Caco-2 (cell line): ENCODE data around the gene TTLL9. TPM values are rescaled to one million over a fixed set of nuclear protein-coding genes. Genes with fewer than 3 reads are reported as not detected.

ENCODE experiments used
- BruUV-seq: library from RNA; stranded (reverse); fragments of 400-500 nt; replicated peaks from 2 replicates; lab custom pipeline; 2021; lab: Mats Ljungman, UMichigan
- CTCF ChIA-PET: fragments of 300-600 bp; sonication (Branson Sonifier 250); formaldehyde crosslinking; loops from one replicate; lab custom pipeline; 2022; ENCODE audit warnings: antibody characterized with exemption; lab: Charles Lee
- POLR2A ChIA-PET: fragments of 300-600 bp; sonication (Branson Sonifier 250); formaldehyde crosslinking; loops from one replicate; lab custom pipeline; 2022; ENCODE audit warnings: antibody characterized with exemption; lab: Charles Lee
- DNase-seq, 2 experiments: peaks; one replicate each; pipeline versions ENCODE4 v3.0.0 to v3.0.0-alpha.2; 2020 to 2022
- H3K27me3 ChIP-seq: replicated peaks from 2 replicates; pipeline ENCODE4 v1.6.0; 2011; ENCODE audit warnings: low read length; ENCODE audit not compliant: control insufficient read depth, insufficient read depth
- H3K36me3 ChIP-seq: 2 replicates; pipeline ENCODE4 v1.5.1; 2011; ENCODE audit warnings: low read length; ENCODE audit not compliant: control insufficient read depth, insufficient read depth
- H3K4me1 ChIP-seq: fragments of 250-450 bp; sonication (Bioruptor Pico); 2 replicates; pipeline ENCODE4 v1.5.1; 2020; ENCODE audit warnings: mild to moderate bottlenecking
- H3K4me3 ChIP-seq: 2 replicates; pipeline ENCODE4 v1.5.1; 2011; ENCODE audit warnings: low read depth, mild to moderate bottlenecking, control low read depth, low read length
- H3K9me3 ChIP-seq: fragments of 250-450 bp; sonication (Bioruptor Pico); 2 replicates; pipeline ENCODE4 v1.5.1; 2020; ENCODE audit warnings: mild to moderate bottlenecking, moderate library complexity
- H3K27ac Mint-ChIP-seq: one replicate; pipeline ENCODE4 v1.8.0; 2022; ENCODE audit warnings: mixed read lengths; ENCODE audit not compliant: unreplicated experiment
- H3K27me3 Mint-ChIP-seq: one replicate; pipeline ENCODE4 v1.8.0; 2022; ENCODE audit warnings: mixed read lengths; ENCODE audit not compliant: insufficient read depth, unreplicated experiment
- H3K36me3 Mint-ChIP-seq: one replicate; pipeline ENCODE4 v1.8.0; 2022; ENCODE audit warnings: mild to moderate bottlenecking, mixed read lengths; ENCODE audit not compliant: insufficient read depth, unreplicated experiment
- H3K4me1 Mint-ChIP-seq: one replicate; pipeline ENCODE4 v1.8.0; 2022; ENCODE audit warnings: low read depth, mixed read lengths; ENCODE audit not compliant: unreplicated experiment
- H3K4me3 Mint-ChIP-seq: one replicate; pipeline ENCODE4 v1.8.0; 2022; ENCODE audit warnings: mild to moderate bottlenecking, moderate library complexity, mixed read lengths; ENCODE audit not compliant: unreplicated experiment
- H3K9me3 Mint-ChIP-seq: one replicate; pipeline ENCODE4 v1.8.0; 2022; ENCODE audit warnings: mixed read lengths; ENCODE audit not compliant: unreplicated experiment
- intact Hi-C: fragments of 100-400 bp; cut with micrococcal nuclease; formaldehyde crosslinking; loops from one replicate; pipeline ENCODE4 v1.10.0; 2022; ENCODE audit not compliant: unreplicated experiment
- total RNA-seq: library from RNA; stranded (reverse); gene quantifications from 2 replicates; pipeline ENCODE4 v1.2.3, GENCODE V29; 2022
- TF ChIP-seq, protein P1 (sequence below), 2 experiments: fragments of 200-600 bp in 1 of 2; IDR thresholded peaks; 1 replicate in 1 of 2; 2 replicates in 1 of 2; pipeline versions ENCODE4 v1.5.1 to v1.8.0; 2011 to 2022; ENCODE audit warnings: antibody characterized with exemption in 1 of 2, control low read depth in 1 of 2, inconsistent platforms in 1 of 2, low read depth in 1 of 2, low read length in 1 of 2, mild to moderate bottlenecking in 1 of 2, moderate library complexity in 1 of 2; ENCODE audit not compliant: insufficient read depth in 1 of 2, severe bottlenecking in 1 of 2, unreplicated experiment in 1 of 2

The TTLL9 gene
- total RNA-seq, 1 experiment from 2014 or later: not detected

DNA sequence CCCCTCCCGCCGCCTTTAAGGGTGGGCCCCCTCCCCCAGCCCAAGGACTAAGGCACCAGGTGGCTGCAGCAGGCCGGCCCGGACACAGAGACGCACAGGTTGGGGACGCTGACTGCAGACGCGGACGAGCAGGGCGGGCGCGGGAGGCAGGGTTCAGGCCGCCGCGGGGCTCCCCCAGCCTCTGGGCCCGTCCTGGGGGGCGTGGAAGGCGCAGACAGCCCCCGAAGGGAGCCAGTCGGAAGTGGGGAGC is 9.4 kb upstream of the TTLL9 start:
- H3K9me3 Mint-ChIP-seq: no peaks in the 10 kb centered on the region
- H3K27me3 Mint-ChIP-seq: peaks cover 7% of the 10 kb centered on the region
- no peak overlapping the region for H3K27ac Mint-ChIP-seq
- H3K27me3 ChIP-seq: no peaks in the 10 kb centered on the region
- peaks cover 16% of the 10 kb centered on the region for H3K4me1 ChIP-seq
- H3K36me3 Mint-ChIP-seq: peaks cover 6% of the 10 kb centered on the region
- H3K4me3 Mint-ChIP-seq: peak overlapping the region; percentile 78
- peak overlapping the region; percentile 75 for H3K4me3 ChIP-seq
- no peaks in the 10 kb centered on the region for H3K9me3 ChIP-seq
- BruUV-seq: no TSS peak
- ChIA-PET POLR2A (interaction anchor here (0.6 to 1.0 kb wide), 3 partner anchors 10 to 902 kb away, joined by 3 to 4 read pairs (median 3); partner anchors contain the start of gene PDRG1), CTCF (interaction anchor here (0.6 to 2.6 kb wide), 9 partner anchors 10 to 170 kb away, joined by 3 to 12 read pairs (median 7); partner anchors contain the start of genes FOXS1 and PDRG1)
- DNase-seq: peak in 1 of 2 experiments; percentile 67
- peaks cover 8% of the 10 kb centered on the region for H3K4me1 Mint-ChIP-seq
- TF ChIP-seq, protein P1, sequence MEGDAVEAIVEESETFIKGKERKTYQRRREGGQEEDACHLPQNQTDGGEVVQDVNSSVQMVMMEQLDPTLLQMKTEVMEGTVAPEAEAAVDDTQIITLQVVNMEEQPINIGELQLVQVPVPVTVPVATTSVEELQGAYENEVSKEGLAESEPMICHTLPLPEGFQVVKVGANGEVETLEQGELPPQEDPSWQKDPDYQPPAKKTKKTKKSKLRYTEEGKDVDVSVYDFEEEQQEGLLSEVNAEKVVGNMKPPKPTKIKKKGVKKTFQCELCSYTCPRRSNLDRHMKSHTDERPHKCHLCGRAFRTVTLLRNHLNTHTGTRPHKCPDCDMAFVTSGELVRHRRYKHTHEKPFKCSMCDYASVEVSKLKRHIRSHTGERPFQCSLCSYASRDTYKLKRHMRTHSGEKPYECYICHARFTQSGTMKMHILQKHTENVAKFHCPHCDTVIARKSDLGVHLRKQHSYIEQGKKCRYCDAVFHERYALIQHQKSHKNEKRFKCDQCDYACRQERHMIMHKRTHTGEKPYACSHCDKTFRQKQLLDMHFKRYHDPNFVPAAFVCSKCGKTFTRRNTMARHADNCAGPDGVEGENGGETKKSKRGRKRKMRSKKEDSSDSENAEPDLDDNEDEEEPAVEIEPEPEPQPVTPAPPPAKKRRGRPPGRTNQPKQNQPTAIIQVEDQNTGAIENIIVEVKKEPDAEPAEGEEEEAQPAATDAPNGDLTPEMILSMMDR (IDR thresholded peaks at IDR 0.05; ENCODE audit: insufficient read depth in 1 of 2, low read depth in 1 of 2, low read length in 1 of 2, severe bottlenecking in 1 of 2, unreplicated experiment in 1 of 2): no peak
- no peaks in the 10 kb centered on the region for H3K36me3 ChIP-seq
- intact Hi-C loops: loop anchor here (1.0 to 2.0 kb wide), 3 partner anchors 9 to 92 kb away; partner anchors contain the start of genes DUSP15, PDRG1 and TTLL9

DNA sequence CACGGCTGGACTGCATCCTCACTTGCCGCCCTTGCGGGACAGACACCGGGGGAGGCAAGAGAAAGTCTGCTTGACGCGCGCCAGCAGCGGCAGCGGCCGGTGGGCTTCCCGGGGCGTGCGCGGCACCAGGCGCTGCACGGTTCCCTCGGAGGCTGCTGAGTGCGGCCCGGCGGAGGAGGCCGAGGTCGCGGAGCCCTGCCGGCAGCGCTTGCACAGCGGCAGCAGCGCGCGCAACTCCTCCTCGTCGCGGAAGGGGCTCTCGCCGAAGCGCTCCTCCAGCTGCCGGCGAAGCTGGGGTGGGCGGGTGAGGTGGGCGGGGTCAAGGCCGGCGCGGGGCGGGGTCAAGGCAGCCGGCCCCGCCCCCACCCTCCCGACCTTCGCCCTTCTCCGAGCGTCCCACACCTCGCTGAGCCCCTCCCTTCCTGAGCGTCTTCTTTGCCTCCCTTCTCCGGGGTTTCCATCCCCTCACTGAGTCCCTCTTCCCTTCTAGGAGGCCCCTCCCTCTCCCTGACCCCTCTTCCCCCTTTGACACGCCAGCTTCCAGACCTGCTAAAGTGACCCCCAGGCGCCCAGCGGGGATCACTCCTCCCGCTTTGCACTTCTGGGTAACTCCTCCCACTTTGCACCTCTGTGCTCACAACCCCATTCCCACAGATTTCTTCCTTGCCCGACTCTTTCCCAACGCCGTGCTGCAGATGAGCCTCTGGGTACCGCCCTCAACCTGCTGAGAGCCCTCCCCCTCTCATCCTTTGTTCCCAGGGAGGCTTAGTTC is 8.9 kb upstream of the TTLL9 start:
- ChIA-PET CTCF (interaction anchor here (0.6 to 1.9 kb wide), 9 partner anchors 8 to 169 kb away, joined by 3 to 11 read pairs (median 4); partner anchors contain the start of genes FOXS1 and PDRG1), POLR2A (interaction anchor here (0.6 to 1.0 kb wide), 3 partner anchors 10 to 902 kb away, joined by 3 to 4 read pairs (median 3); partner anchors contain the start of gene PDRG1)
- no peaks in the 10 kb centered on the region for H3K9me3 Mint-ChIP-seq
- no TSS peak for BruUV-seq
- intact Hi-C loops: loop anchor here (1.0 to 2.0 kb wide), 3 partner anchors 9 to 91 kb away; partner anchors contain the start of genes DUSP15, PDRG1 and TTLL9
- Histone ChIP-seq H3K4me1 (peaks cover 16% of the 10 kb centered on the region), H3K9me3 (no peaks in the 10 kb centered on the region), H3K36me3 (no peaks in the 10 kb centered on the region), H3K27me3 (no peaks in the 10 kb centered on the region), H3K4me3 (peak overlapping the region; percentile 75)
- TF ChIP-seq, protein P1 (IDR thresholded peaks at IDR 0.05; ENCODE audit: insufficient read depth in 1 of 2, low read depth in 1 of 2, low read length in 1 of 2, severe bottlenecking in 1 of 2, unreplicated experiment in 1 of 2): no peak
- H3K4me1 Mint-ChIP-seq: peaks cover 8% of the 10 kb centered on the region
- H3K27me3 Mint-ChIP-seq: peaks cover 7% of the 10 kb centered on the region
- H3K36me3 Mint-ChIP-seq: peaks cover 6% of the 10 kb centered on the region
- H3K27ac Mint-ChIP-seq: peak overlapping the region; percentile 5
- peak overlapping the region; percentile 78 for H3K4me3 Mint-ChIP-seq
- peak; percentile 91 for DNase-seq

DNA sequence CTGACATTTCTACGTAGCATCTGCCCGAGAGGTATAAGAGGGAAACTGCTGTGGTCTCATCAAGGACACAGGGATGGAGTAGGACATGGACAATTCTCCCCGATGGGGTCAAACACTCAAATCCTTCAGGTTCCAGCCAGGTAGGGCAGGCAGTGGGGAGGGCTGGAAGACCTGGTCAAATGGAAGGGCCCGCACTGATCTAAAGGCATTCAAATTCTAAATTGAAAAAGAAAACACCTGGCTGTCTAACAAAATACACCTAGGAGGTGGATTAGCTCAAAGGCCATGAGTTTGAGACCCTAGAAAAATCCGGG is 8.3 kb upstream of the TTLL9 start:
- BruUV-seq: no TSS peak
- Histone ChIP-seq H3K4me3 (peak overlapping the region; percentile 75), H3K36me3 (no peaks in the 10 kb centered on the region), H3K27me3 (no peaks in the 10 kb centered on the region), H3K4me1 (peaks cover 16% of the 10 kb centered on the region), H3K9me3 (no peaks in the 10 kb centered on the region)
- Mint-ChIP-seq H3K27me3 (peaks cover 8% of the 10 kb centered on the region), H3K4me3 (peak overlapping the region; percentile 78), H3K4me1 (peaks cover 8% of the 10 kb centered on the region), H3K36me3 (peaks cover 6% of the 10 kb centered on the region), H3K27ac (peak overlapping the region; percentile 5), H3K9me3 (no peaks in the 10 kb centered on the region)
- intact Hi-C loops: no loop called here
- DNase-seq: no peak
- ChIA-PET POLR2A (interaction anchor here (1.0 kb wide), 1 partner anchor 9 kb away, joined by 4 read pairs; no protein-coding TSS in a partner anchor), CTCF (interaction anchor here (0.6 to 1.5 kb wide), 5 partner anchors 9 to 156 kb away, joined by 3 to 11 read pairs (median 7); partner anchors contain the start of gene PDRG1)
- TF ChIP-seq, protein P1 (IDR thresholded peaks at IDR 0.05; ENCODE audit: insufficient read depth in 1 of 2, low read depth in 1 of 2, low read length in 1 of 2, severe bottlenecking in 1 of 2, unreplicated experiment in 1 of 2): no peak
